GM19397 (cell line): ENCODE data around the gene TM7SF3.

Experiments
- ATAC-seq: cut with Tn5 transposase; IDR thresholded peaks from one replicate; pipeline ENCODE4 v1.9.1; 2021; ENCODE audit warnings: mild to moderate bottlenecking, moderate library complexity; ENCODE audit not compliant: unreplicated experiment

The TM7SF3 gene

DNA sequence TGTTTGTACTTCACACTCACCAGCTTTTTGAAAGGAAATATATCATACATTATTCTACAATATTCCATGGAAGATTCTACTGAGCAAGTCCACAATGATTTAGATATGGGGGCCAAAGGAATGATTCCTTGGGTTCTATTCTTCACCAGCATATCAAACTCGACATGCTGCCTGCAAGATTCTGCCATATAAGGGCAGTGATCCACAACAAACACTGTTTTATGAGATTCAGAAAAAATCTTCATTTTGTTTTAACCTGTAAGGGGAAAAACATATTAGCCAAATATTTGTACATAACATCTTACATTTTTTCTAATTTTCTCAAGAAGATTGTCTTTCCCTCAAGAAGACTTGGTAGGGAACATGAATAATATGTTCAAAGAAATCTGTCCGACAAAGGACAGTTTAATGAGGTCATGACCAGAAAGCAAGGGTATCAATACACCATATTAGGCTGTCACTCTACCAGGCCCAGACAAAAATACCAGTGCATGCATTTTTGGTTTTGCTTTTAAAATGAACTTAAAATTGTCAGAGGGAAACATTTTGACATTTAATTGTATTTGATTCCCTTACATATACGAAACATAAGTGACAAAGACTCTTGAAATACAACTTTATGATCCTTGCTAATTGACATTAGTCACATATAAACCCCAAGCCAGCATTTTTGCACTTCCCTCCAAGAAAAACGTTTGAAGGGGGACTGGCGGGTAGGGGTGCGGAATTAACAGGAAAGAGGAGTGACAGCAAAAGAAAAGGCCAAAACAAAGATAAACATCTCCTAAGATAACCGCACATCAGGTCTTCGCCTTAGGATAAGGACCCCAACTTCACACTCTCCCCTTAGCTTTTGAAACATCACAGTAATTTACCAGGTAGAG, 77.4 kb downstream of the TM7SF3 start:
- no peak for ATAC-seq

DNA sequence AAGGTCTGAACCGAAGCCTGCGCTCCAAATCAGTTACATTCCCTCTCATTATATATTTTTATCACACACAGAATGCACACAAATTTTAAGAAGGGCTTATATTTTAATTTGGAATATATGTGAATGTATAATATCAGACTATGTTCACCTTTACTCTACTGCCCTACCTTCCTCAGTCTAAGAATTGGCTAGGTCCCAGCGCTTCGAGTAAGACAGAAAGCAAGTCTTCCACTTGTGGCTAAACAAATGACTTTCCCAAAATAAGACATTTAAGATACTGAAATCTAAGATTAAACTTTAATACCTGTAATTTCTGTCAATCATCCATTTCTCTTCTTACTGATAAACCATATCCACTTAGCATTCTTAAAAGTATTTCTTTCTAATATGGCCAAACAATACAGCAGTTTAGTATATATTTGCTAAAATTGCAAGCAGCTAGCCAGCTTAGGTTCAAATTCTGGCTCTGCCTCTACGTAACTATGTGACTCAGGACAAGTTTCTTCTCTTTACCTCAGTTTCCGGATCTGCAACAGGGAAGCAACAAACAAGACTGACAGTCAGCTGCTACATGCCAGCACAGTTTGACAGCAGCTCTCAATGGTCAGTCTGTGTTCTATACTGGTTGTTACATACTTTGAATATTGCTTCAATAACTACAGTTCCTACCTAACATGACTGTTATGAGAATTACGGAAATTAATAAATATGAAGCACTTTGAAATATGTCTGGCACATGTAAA, 78.4 kb downstream of the TM7SF3 start:
- no peak for ATAC-seq

GRCh38 chr12:26929590-26929989, 84.6 kb downstream of the TM7SF3 start:
- ATAC-seq, result no peak

DNA sequence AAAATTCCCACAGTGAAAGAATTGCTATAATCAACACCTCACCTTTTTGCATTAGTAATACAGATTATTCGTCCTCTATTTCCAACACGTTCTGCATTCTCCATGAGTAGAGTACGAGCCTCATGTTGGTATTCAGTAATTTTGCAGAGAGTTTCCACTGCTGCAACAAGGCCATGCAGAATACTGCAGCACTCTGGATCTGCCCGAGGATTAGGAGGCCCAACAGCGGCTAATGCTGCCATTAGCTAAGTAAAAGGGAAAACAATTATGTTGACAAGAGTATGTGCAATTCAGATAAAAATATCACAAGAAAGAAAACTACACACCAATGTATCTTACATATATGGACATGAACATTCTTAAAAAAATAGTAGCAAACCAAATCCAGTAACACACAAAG, 85.5 kb downstream of the TM7SF3 start:
- ATAC-seq, result no peak
